ENCODE measurements around the gene ISCA1.

ISCA1 gene

DNA sequence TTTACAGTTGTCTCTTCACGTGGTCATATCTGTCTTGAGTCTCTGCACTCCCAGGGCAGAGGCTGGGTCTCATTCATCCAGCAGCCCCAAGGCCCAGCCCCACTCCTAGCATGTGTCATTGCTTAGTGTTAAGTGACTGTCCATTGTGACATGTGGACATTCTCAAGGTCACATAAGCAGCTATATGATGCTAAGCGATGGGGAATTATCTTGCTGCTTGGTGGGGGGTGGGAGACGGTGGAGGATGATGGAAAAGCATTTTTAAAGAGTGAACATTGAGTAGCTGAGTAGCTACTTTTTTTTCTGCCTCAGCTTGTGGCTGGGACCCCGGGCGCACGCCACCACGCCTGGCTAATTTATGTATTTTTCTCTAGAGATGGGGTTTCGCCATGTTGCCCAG, 22.8 kb downstream of the ISCA1 start, which contains the start of gene C9orf153:
Gene C9orf153 (minus strand): TSS at position 101 of the 400 bp plus-strand sequence. CDS start 30,054 bp downstream, outside the sequence.
- no peak within 1 kb of the TSS for H3K4me3 ChIP-seq (ENCODE audit: low read depth, low read length)
- H3K27ac ChIP-seq (ENCODE audit: extremely low read depth, low read depth, low read length) = no peak within 1 kb of the TSS
- TF ChIP-seq, protein P1, sequence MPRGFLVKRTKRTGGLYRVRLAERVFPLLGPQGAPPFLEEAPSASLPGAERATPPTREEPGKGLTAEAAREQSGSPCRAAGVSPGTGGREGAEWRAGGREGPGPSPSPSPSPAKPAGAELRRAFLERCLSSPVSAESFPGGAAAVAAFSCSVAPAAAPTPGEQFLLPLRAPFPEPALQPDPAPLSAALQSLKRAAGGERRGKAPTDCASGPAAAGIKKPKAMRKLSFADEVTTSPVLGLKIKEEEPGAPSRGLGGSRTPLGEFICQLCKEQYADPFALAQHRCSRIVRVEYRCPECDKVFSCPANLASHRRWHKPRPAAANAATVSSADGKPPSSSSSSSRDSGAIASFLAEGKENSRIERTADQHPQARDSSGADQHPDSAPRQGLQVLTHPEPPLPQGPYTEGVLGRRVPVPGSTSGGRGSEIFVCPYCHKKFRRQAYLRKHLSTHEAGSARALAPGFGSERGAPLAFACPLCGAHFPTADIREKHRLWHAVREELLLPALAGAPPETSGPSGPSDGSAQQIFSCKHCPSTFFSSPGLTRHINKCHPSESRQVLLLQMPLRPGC (tag by site-specific recombination; IDR thresholded peaks at IDR 0.05) = no peak
- TF ChIP-seq ZNF670 (tag by site-specific recombination; IDR thresholded peaks at IDR 0.05; ENCODE audit: low read depth) (no peak), ZFP3 (tag by site-specific recombination; IDR thresholded peaks at IDR 0.05; ENCODE audit: low read depth) (no peak), MZF1 (tag by site-specific recombination; IDR thresholded peaks at IDR 0.05; ENCODE audit: borderline replicate concordance) (no peak), ZNF624 (tag by site-specific recombination; IDR thresholded peaks at IDR 0.05) (no peak), ZNF184 (tag by site-specific recombination; IDR thresholded peaks at IDR 0.05) (no peak), ZNF843 (tag by site-specific recombination; IDR thresholded peaks at IDR 0.05) (no peak), ZNF335 (tag by site-specific recombination; conservative IDR thresholded peaks at IDR 0.05) (no peak), ZNF211 (tag by site-specific recombination; IDR thresholded peaks at IDR 0.05; ENCODE audit: low read depth) (no peak), ZNF830 (tag by site-specific recombination; IDR thresholded peaks at IDR 0.05; ENCODE audit: low read depth) (no peak), ZNF664 (tag by site-specific recombination; IDR thresholded peaks at IDR 0.05) (no peak), ZNF837 (tag by site-specific recombination; IDR thresholded peaks at IDR 0.05) (no peak), ZNF433 (tag by site-specific recombination; IDR thresholded peaks at IDR 0.05; ENCODE audit: low read depth) (no peak), ZNF76 (tag by site-specific recombination; IDR thresholded peaks at IDR 0.05; ENCODE audit: borderline replicate concordance, low read depth) (no peak), ZFP69B (tag by site-specific recombination; IDR thresholded peaks at IDR 0.05) (no peak)
- TF ChIP-seq, protein P2, sequence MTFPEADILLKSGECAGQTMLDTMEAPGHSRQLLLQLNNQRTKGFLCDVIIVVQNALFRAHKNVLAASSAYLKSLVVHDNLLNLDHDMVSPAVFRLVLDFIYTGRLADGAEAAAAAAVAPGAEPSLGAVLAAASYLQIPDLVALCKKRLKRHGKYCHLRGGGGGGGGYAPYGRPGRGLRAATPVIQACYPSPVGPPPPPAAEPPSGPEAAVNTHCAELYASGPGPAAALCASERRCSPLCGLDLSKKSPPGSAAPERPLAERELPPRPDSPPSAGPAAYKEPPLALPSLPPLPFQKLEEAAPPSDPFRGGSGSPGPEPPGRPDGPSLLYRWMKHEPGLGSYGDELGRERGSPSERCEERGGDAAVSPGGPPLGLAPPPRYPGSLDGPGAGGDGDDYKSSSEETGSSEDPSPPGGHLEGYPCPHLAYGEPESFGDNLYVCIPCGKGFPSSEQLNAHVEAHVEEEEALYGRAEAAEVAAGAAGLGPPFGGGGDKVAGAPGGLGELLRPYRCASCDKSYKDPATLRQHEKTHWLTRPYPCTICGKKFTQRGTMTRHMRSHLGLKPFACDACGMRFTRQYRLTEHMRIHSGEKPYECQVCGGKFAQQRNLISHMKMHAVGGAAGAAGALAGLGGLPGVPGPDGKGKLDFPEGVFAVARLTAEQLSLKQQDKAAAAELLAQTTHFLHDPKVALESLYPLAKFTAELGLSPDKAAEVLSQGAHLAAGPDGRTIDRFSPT (tag by site-specific recombination; IDR thresholded peaks at IDR 0.05) = no peak
- TF ChIP-seq, protein P3, sequence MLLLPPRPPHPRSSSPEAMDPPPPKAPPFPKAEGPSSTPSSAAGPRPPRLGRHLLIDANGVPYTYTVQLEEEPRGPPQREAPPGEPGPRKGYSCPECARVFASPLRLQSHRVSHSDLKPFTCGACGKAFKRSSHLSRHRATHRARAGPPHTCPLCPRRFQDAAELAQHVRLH (tag by site-specific recombination; IDR thresholded peaks at IDR 0.05) = no peak
- TF ChIP-seq, protein P4, sequence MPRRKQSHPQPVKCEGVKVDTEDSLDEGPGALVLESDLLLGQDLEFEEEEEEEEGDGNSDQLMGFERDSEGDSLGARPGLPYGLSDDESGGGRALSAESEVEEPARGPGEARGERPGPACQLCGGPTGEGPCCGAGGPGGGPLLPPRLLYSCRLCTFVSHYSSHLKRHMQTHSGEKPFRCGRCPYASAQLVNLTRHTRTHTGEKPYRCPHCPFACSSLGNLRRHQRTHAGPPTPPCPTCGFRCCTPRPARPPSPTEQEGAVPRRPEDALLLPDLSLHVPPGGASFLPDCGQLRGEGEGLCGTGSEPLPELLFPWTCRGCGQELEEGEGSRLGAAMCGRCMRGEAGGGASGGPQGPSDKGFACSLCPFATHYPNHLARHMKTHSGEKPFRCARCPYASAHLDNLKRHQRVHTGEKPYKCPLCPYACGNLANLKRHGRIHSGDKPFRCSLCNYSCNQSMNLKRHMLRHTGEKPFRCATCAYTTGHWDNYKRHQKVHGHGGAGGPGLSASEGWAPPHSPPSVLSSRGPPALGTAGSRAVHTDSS (tag by site-specific recombination; IDR thresholded peaks at IDR 0.05) = no peak
- TF ChIP-seq, protein P5, sequence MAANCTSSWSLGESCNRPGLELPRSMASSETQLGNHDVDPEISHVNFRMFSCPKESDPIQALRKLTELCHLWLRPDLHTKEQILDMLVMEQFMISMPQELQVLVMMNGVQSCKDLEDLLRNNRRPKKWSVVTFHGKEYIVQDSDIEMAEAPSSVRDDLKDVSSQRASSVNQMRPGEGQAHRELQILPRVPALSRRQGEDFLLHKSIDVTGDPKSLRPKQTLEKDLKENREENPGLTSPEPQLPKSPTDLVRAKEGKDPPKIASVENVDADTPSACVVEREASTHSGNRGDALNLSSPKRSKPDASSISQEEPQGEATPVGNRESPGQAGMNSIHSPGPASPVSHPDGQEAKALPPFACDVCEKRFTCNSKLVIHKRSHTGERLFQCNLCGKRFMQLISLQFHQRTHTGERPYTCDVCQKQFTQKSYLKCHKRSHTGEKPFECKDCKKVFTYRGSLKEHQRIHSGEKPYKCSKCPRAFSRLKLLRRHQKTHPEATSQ (tag by site-specific recombination; IDR thresholded peaks at IDR 0.05) = no peak
- TF ChIP-seq, protein P6, sequence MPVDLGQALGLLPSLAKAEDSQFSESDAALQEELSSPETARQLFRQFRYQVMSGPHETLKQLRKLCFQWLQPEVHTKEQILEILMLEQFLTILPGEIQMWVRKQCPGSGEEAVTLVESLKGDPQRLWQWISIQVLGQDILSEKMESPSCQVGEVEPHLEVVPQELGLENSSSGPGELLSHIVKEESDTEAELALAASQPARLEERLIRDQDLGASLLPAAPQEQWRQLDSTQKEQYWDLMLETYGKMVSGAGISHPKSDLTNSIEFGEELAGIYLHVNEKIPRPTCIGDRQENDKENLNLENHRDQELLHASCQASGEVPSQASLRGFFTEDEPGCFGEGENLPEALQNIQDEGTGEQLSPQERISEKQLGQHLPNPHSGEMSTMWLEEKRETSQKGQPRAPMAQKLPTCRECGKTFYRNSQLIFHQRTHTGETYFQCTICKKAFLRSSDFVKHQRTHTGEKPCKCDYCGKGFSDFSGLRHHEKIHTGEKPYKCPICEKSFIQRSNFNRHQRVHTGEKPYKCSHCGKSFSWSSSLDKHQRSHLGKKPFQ (tag by site-specific recombination; IDR thresholded peaks at IDR 0.05) = no peak
- peaks cover 0 to 21% of the 10 kb centered on the region in 2 experiments; a peak in 1 of 3 replicates for H3K36me3 ChIP-seq (ENCODE audit: control insufficient read depth in 2 of 2, insufficient read depth in 1 of 2, low read length in 2 of 2)
- ChIA-PET POLR2A (no interaction called here), CTCF (interaction anchor here (0.6 to 1.0 kb wide), 2 partner anchors 17 to 359 kb away, joined by 3 read pairs; no protein-coding TSS in a partner anchor)
- H3K9me3 ChIP-seq (ENCODE audit: control insufficient read depth, insufficient read depth, low read depth, low read length) = no peaks in the 10 kb centered on the region
- H3K4me1 ChIP-seq (ENCODE audit: control insufficient read depth, insufficient read depth, low read length) = no peaks in the 10 kb centered on the region
